Ovary (tissue), 3 donors: ENCODE data around the gene ASB4.

Experiments
- CTCF ChIP-seq, 3 donors: fragments of 450-650 bp in 2 of 3; fragments of 200-600 bp in 1 of 3; IDR thresholded peaks; one replicate each; pipeline versions ENCODE4 v1.5.1 to v1.8.0; 2016 to 2022; ENCODE audit warnings: antibody characterized with exemption in 3 of 3, mild to moderate bottlenecking in 1 of 3
- EP300 ChIP-seq: sonication (generic); formaldehyde crosslinking; IDR thresholded peaks from one replicate; pipeline ENCODE4 v1.6.1; 2017; ENCODE audit warnings: antibody characterized with exemption
- POLR2A ChIP-seq: fragments of 450-650 bp; IDR thresholded peaks from one replicate; pipeline ENCODE4 v1.6.1; 2017; ENCODE audit warnings: antibody characterized with exemption, mild to moderate bottlenecking, moderate library complexity
- donor health status: DM: no; HTN: no; CAD: no.

GRCh38 chr7:95556777-95557176, 71.0 kb downstream of the ASB4 start:
- TF ChIP-seq CTCF (IDR thresholded peaks at IDR 0.05) (no peak), POLR2A (no peak), EP300 (no peak)
